Suprapubic skin (tissue), 4 donors: ENCODE results near the gene SNX2. TPM values are rescaled to one million over a fixed set of nuclear protein-coding genes. Genes with fewer than 3 reads are reported as not detected.

ENCODE experiments used
- DNase-seq, 2 donors: peaks; one replicate each; pipeline ENCODE4 v3.0.0-alpha.2; 2019; ENCODE audit warnings: low spot score in 2 of 2
- H3K27ac ChIP-seq: fragments of 200-600 bp; sonication (generic); one replicate; pipeline ENCODE4 v1.5.1; 2019
- H3K27me3 ChIP-seq: fragments of 200-600 bp; sonication (generic); one replicate; pipeline ENCODE4 v1.5.1; 2019
- H3K36me3 ChIP-seq: fragments of 200-600 bp; sonication (generic); one replicate; pipeline ENCODE4 v1.5.1; 2019
- H3K4me1 ChIP-seq: fragments of 200-600 bp; sonication (generic); one replicate; pipeline ENCODE4 v1.5.1; 2019
- H3K4me3 ChIP-seq: fragments of 200-600 bp; sonication (generic); one replicate; pipeline ENCODE4 v1.5.1; 2019; ENCODE audit warnings: mild to moderate bottlenecking
- H3K9me3 ChIP-seq: fragments of 200-600 bp; sonication (generic); one replicate; pipeline ENCODE4 v1.5.1; 2019
- CTCF ChIP-seq, 2 donors: fragments of 200-600 bp in 1 of 2; fragments of 450-650 bp in 1 of 2; sonication (generic) in 1 of 2; IDR thresholded peaks; one replicate each; pipeline ENCODE4 v1.5.1; 2016 to 2019; ENCODE audit warnings: antibody characterized with exemption in 2 of 2, mild to moderate bottlenecking in 1 of 2, moderate library complexity in 1 of 2
- EP300 ChIP-seq: sonication (generic); formaldehyde crosslinking; IDR thresholded peaks from one replicate; pipeline ENCODE4 v1.6.1; 2017; ENCODE audit warnings: antibody characterized with exemption
- POLR2A ChIP-seq, 2 donors: fragments of 450-650 bp; IDR thresholded peaks; one replicate each; pipeline ENCODE4 v1.6.1; 2017; ENCODE audit warnings: antibody characterized with exemption in 2 of 2, mild to moderate bottlenecking in 2 of 2, moderate library complexity in 2 of 2
- POLR2AphosphoS5 ChIP-seq, 3 donors: sonication (generic); formaldehyde crosslinking; IDR thresholded peaks; one replicate each; pipeline ENCODE4 v1.6.1; 2017; ENCODE audit warnings: antibody characterized with exemption in 3 of 3
- WGBS: methylation state at CpG from one replicate; pipeline ENCODE4 v1.1.5; 2018; 5-methylcytosine and 5-hydroxymethylcytosine counted together
- total RNA-seq, 4 donors: library from RNA; depleted of rRNA; stranded (reverse); fragments of >200 nt; gene quantifications; one replicate each; pipeline ENCODE4 v1.1.0, GENCODE V29; 2016

SNX2 gene
- total RNA-seq, 4 donors from 2014 or later = 33.8 to 60.3 (median 45.4) TPM

DNA sequence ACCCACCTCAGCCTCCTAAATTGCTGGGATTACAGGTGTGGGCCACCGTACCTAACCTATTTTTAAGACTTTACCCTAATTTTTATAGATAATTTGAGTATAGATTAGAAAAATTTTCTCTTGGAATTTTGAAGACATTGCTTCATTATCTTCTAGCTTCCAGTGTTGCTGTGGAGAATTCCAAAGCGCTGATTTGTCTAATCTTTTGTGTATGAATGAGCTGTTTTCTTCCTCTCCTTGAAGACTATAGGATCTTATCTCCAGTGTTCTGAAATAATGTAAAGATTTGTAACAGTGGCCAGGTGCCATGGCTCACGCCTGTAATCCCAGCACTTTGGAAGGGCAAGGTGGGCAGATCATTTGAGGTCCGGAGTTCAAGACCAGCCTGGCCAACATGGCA, 64.9 kb downstream of the SNX2 start:
- Histone ChIP-seq H3K9me3 (no peaks in the 10 kb centered on the region), H3K4me3 (no peak overlapping the region), H3K27me3 (no peaks in the 10 kb centered on the region), H3K36me3 (no peaks in the 10 kb centered on the region), H3K27ac (no peak overlapping the region), H3K4me1 (peaks cover 11% of the 10 kb centered on the region)
- WGBS = 98% methylated on average over 4 of the region's 4 CpGs
- TF ChIP-seq EP300 (no peak), POLR2AphosphoS5 (IDR thresholded peaks at IDR 0.05) (no peak), CTCF (IDR thresholded peaks at IDR 0.05) (no peak), POLR2A (IDR thresholded peaks at IDR 0.05) (no peak)
- DNase-seq = no peak

GRCh38 chr5:122842016-122842580, 67.2 kb downstream of the SNX2 start:
- Histone ChIP-seq H3K27me3 (no peaks in the 10 kb centered on the region), H3K36me3 (no peaks in the 10 kb centered on the region), H3K4me1 (peaks cover 24% of the 10 kb centered on the region), H3K9me3 (no peaks in the 10 kb centered on the region), H3K27ac (no peak overlapping the region), H3K4me3 (no peak overlapping the region)
- WGBS = 89% methylated on average over 6 of the region's 6 CpGs
- TF ChIP-seq CTCF (IDR thresholded peaks at IDR 0.05) (no peak), EP300 (no peak), POLR2A (IDR thresholded peaks at IDR 0.05) (no peak), POLR2AphosphoS5 (IDR thresholded peaks at IDR 0.05) (no peak)
- no peak for DNase-seq

GRCh38 chr5:122844136-122844909, 69.4 kb downstream of the SNX2 start:
- no peaks in the 10 kb centered on the region for H3K36me3 ChIP-seq
- WGBS = 27% methylated on average over 22 of the region's 22 CpGs
- H3K4me3 ChIP-seq = peak overlapping the region; percentile 94
- peaks cover 29% of the 10 kb centered on the region for H3K4me1 ChIP-seq
- TF ChIP-seq EP300 (no peak), POLR2AphosphoS5 (IDR thresholded peaks at IDR 0.05) (no peak), CTCF (IDR thresholded peaks at IDR 0.05) (no peak), POLR2A (IDR thresholded peaks at IDR 0.05) (no peak)
- no peaks in the 10 kb centered on the region for H3K9me3 ChIP-seq
- peak overlapping the region; percentile 96 for H3K27ac ChIP-seq
- no peaks in the 10 kb centered on the region for H3K27me3 ChIP-seq
- DNase-seq = no peak

- H3K27ac ChIP-seq = peak overlapping the region; percentile 96
- no peaks in the 10 kb centered on the region for H3K27me3 ChIP-seq
- WGBS = 1% methylated on average over 16 of the region's 16 CpGs
- H3K4me3 ChIP-seq = peak overlapping the region; percentile 94
- H3K9me3 ChIP-seq = no peaks in the 10 kb centered on the region
- DNase-seq = no peak
- peaks cover 34% of the 10 kb centered on the region for H3K4me1 ChIP-seq
- no peaks in the 10 kb centered on the region for H3K36me3 ChIP-seq
- TF ChIP-seq CTCF (IDR thresholded peaks at IDR 0.05) = no peak
- TF ChIP-seq POLR2A (IDR thresholded peaks at IDR 0.05) = no peak
- no peak for TF ChIP-seq POLR2AphosphoS5 (IDR thresholded peaks at IDR 0.05)
- TF ChIP-seq EP300 = no peak
Observed at GRCh38 chr5:122844910-122845228, 70.0 kb downstream of the SNX2 start.

- Histone ChIP-seq H3K36me3 (no peaks in the 10 kb centered on the region), H3K9me3 (no peaks in the 10 kb centered on the region), H3K27me3 (no peaks in the 10 kb centered on the region), H3K4me3 (peak within 1 kb of the TSS; percentile 94), H3K27ac (peak within 1 kb of the TSS; percentile 96), H3K4me1 (peaks cover 38% of the 10 kb centered on the region)
- TF ChIP-seq POLR2A (IDR thresholded peaks at IDR 0.05) (peak in 1 of 2 donors; percentile 14), CTCF (IDR thresholded peaks at IDR 0.05) (no peak), POLR2AphosphoS5 (IDR thresholded peaks at IDR 0.05) (peak in 2 of 3 donors; percentile 16 to 34)
- WGBS = under 1% methylated on average over 27 of the region's 92 CpGs
- peak; percentile 86 to 89 for DNase-seq
Observed at GRCh38 chr5:122845229-122846050, 70.6 kb downstream of the SNX2 start, which contains the start of gene SNX24. Gene SNX24 (plus strand): TSS chr5:122845613. CDS start chr5:122845634, 21 bp downstream.
